Right lung (tissue), 5 donors: ENCODE data around the gene FNDC3B. TPM values are rescaled to one million over a fixed set of nuclear protein-coding genes. Genes with fewer than 3 reads are reported as not detected.
"Not testable (repeated sequence)": the region's sequence is repeated elsewhere in the genome, so short reads cannot be mapped to it uniquely, and the experiment has no call there.

Experiments
- DNase-seq, 2 donors: peaks; one replicate each; pipeline ENCODE4 v3.0.0-alpha.2; 2013
- polyA plus RNA-seq, 5 donors: library from polyadenylated mRNA; unstranded; fragments of 120-200 nt; gene quantifications; one replicate each; pipeline versions ENCODE4 v1.2.1 to v1.2.3, GENCODE V29; 2013; ENCODE audit warnings: inconsistent platforms in 1 of 5, low replicate concordance in 1 of 5; ENCODE audit not compliant: insufficient read length in 5 of 5, insufficient read depth in 1 of 5

The FNDC3B gene
- polyA plus RNA-seq, 5 donors, result 27.6 to 52.1 (median 40.2) TPM

GRCh38 chr3:172359231-172359630 lies 319.9 kb downstream of the FNDC3B start:
- DNase-seq, result no peak

- no peak for DNase-seq
These were observed 320.6 kb downstream of the FNDC3B start for GRCh38 chr3:172359996-172360395.

GRCh38 chr3:172362583-172362982 lies 323.2 kb downstream of the FNDC3B start:
- DNase-seq, result no peak

GRCh38 chr3:172364374-172365027 lies 325.1 kb downstream of the FNDC3B start:
- no peak for DNase-seq

GRCh38 chr3:172365028-172365567 lies 325.7 kb downstream of the FNDC3B start:
- DNase-seq, result no peak

- no peak for DNase-seq
These were observed 328.1 kb downstream of the FNDC3B start for GRCh38 chr3:172367205-172368105.

- not testable (repeated sequence) for DNase-seq
These were observed 329.2 kb downstream of the FNDC3B start for GRCh38 chr3:172368556-172368955.

GRCh38 chr3:172369590-172370259 lies 330.3 kb downstream of the FNDC3B start:
- no peak for DNase-seq

- DNase-seq, result no peak
These were observed 331.0 kb downstream of the FNDC3B start for GRCh38 chr3:172370419-172370818.

GRCh38 chr3:172371544-172371943 lies 332.2 kb downstream of the FNDC3B start:
- DNase-seq, result no peak

GRCh38 chr3:172372895-172373294 lies 333.5 kb downstream of the FNDC3B start:
- no peak for DNase-seq

GRCh38 chr3:172373912-172374311 lies 334.5 kb downstream of the FNDC3B start:
- DNase-seq, result no peak

GRCh38 chr3:172375206-172375850 lies 335.9 kb downstream of the FNDC3B start:
- DNase-seq, result no peak

- DNase-seq, result no peak
These were observed 337.0 kb downstream of the FNDC3B start for GRCh38 chr3:172376402-172376801.

GRCh38 chr3:172376881-172377280 lies 337.5 kb downstream of the FNDC3B start:
- DNase-seq, result no peak

GRCh38 chr3:172378439-172378838 lies 339.1 kb downstream of the FNDC3B start:
- DNase-seq, result no peak

- DNase-seq, result no peak
These were observed 340.0 kb downstream of the FNDC3B start for GRCh38 chr3:172379372-172379771.

GRCh38 chr3:172380632-172381031 lies 341.3 kb downstream of the FNDC3B start:
- no peak for DNase-seq

- no peak for DNase-seq
These were observed 344.0 kb downstream of the FNDC3B start for GRCh38 chr3:172383306-172383796.

- no peak for DNase-seq
These were observed 345.5 kb downstream of the FNDC3B start for GRCh38 chr3:172384836-172385235.

- DNase-seq, result no peak
These were observed 348.4 kb downstream of the FNDC3B start for GRCh38 chr3:172387728-172388127.
